RWPE2 (cell line): Measurements from ENCODE around the gene LMNB1.
A peak's percentile ranks its signal among the peaks of the same experiment; 100 is the strongest.

Experiments
- ATAC-seq: fragments of 200-7000 bp; cut with Tn5 transposase; 3 replicates; pipeline ENCODE4 v1.9.1; 2021; ENCODE audit warnings: low read depth
- DNase-seq: peaks from one replicate; pipeline ENCODE4 v3.0.0-alpha.2; 2020; ENCODE audit warnings: low spot score
- H3K27ac ChIP-seq: fragments of 450-650 bp; 2 replicates; pipeline ENCODE4 v1.5.1; 2017; ENCODE audit warnings: mild to moderate bottlenecking; ENCODE audit not compliant: poor library complexity, severe bottlenecking
- H3K27me3 ChIP-seq: fragments of 250-450 bp; sonication (Bioruptor Pico); 2 replicates; pipeline ENCODE4 v1.5.1; 2021; ENCODE audit warnings: mild to moderate bottlenecking, moderate library complexity; ENCODE audit not compliant: insufficient read depth, poor library complexity, severe bottlenecking
- H3K36me3 ChIP-seq: fragments of 250-450 bp; sonication (Bioruptor Pico); 2 replicates; pipeline ENCODE4 v1.5.1; 2020; ENCODE audit warnings: low read depth, mild to moderate bottlenecking, moderate library complexity
- H3K4me1 ChIP-seq: fragments of 250-450 bp; sonication (Bioruptor Pico); 2 replicates; pipeline ENCODE4 v1.5.1; 2021; ENCODE audit warnings: mild to moderate bottlenecking, moderate library complexity; ENCODE audit not compliant: insufficient read depth, poor library complexity, severe bottlenecking
- H3K4me3 ChIP-seq: fragments of 250-450 bp; sonication (Bioruptor Pico); 2 replicates; pipeline ENCODE4 v1.5.1; 2021; ENCODE audit warnings: mild to moderate bottlenecking, moderate library complexity; ENCODE audit not compliant: severe bottlenecking
- H3K9me3 ChIP-seq: fragments of 250-450 bp; sonication (Bioruptor Pico); 2 replicates; pipeline ENCODE4 v1.5.1; 2021; ENCODE audit warnings: mild to moderate bottlenecking, moderate library complexity; ENCODE audit not compliant: severe bottlenecking
- TF ChIP-seq, protein P1 (sequence below): fragments of 450-650 bp; IDR thresholded peaks from one replicate; pipeline ENCODE4 v1.5.1; 2017; ENCODE audit warnings: mild to moderate bottlenecking, moderate library complexity; ENCODE audit not compliant: poor library complexity, severe bottlenecking

Gene LMNB1

DNA sequence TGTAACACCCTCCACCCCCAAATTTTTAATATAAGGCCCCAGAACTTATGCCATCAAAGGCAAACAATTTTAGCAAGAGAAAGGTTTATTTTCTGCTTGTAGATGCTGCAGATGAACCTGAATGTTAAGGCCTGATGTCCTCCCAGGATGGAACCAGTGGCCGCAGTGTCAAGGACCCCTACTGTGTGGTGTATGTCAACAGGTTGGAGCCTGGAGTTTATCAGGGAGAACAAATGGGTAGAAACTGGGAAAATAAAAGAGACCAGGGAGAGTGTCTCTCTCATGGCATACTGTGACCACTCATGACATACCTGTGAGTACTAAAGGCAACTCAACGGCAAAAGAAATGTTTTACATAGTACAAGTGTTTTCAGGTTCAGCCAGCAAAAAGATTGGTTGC is 34.5 kb upstream of the LMNB1 start:
- H3K27ac ChIP-seq = no peak overlapping the region
- TF ChIP-seq, protein P1, sequence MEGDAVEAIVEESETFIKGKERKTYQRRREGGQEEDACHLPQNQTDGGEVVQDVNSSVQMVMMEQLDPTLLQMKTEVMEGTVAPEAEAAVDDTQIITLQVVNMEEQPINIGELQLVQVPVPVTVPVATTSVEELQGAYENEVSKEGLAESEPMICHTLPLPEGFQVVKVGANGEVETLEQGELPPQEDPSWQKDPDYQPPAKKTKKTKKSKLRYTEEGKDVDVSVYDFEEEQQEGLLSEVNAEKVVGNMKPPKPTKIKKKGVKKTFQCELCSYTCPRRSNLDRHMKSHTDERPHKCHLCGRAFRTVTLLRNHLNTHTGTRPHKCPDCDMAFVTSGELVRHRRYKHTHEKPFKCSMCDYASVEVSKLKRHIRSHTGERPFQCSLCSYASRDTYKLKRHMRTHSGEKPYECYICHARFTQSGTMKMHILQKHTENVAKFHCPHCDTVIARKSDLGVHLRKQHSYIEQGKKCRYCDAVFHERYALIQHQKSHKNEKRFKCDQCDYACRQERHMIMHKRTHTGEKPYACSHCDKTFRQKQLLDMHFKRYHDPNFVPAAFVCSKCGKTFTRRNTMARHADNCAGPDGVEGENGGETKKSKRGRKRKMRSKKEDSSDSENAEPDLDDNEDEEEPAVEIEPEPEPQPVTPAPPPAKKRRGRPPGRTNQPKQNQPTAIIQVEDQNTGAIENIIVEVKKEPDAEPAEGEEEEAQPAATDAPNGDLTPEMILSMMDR = no peak
- ATAC-seq (no peak), DNase-seq (no peak)
- no peaks in the 10 kb centered on the region for H3K36me3 ChIP-seq
- H3K4me3 ChIP-seq = no peak overlapping the region
- no peaks in the 10 kb centered on the region for H3K27me3 ChIP-seq
- H3K9me3 ChIP-seq = no peaks in the 10 kb centered on the region
- H3K4me1 ChIP-seq = no peaks in the 10 kb centered on the region

DNA sequence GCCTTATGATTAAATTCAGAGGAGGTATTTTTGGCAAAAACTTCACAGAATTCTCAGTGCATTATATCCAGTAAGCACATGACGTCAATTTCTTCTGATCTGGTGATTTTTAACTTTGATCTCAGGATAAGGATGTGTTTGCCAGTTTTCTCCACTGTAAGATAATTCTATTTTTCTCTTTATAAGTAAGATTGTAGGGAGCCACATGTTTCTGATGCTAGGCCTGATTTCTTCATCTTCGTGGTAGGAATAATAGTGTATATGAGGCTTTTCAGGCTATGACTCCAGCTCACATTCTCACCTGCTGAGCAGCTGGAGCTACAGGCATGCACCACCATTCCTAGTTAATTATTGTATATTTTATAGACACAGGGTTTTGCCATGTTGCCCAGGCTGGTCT is 32.1 kb upstream of the LMNB1 start:
- no peak for ATAC-seq
- H3K4me1 ChIP-seq = no peaks in the 10 kb centered on the region
- no peak for DNase-seq
- TF ChIP-seq, protein P1 = no peak
- H3K9me3 ChIP-seq = no peaks in the 10 kb centered on the region
- H3K27me3 ChIP-seq = no peaks in the 10 kb centered on the region
- H3K36me3 ChIP-seq = no peaks in the 10 kb centered on the region
- H3K4me3 ChIP-seq = no peak overlapping the region
- H3K27ac ChIP-seq = no peak overlapping the region

DNA sequence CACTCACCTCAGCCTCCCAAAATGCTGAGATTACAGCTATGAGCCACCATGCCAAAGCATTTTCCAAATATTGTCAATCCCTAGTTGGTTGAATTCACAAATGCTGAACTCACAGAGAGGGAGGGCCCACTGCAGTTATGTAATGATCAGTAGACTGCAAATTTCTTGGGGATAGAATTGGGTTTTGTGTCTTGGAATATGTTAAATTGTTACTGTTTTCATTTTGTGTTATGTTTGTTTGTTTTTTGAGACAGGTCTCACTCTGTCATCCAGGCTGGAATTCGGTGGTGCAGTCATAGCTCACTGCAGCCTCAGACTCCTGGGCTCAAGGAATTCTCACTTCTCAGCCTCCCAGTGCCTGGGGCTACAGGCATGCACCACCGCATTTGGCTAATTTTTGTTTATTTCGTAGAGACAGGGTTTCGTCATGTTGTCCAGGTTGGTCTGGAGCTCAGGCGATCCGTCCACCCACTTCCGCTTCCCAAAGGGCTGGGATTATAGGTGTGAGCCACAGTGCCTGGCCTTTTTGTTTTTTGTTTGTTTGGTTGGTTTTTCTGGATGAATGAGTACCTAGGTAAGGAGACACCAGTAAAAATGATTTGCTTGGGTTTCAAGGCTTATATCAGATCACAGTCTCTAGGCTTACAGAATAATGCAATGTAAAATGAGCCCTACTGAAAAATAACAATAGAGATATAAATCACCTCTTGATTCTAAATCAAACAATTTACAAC is 31.5 kb upstream of the LMNB1 start:
- H3K36me3 ChIP-seq = no peaks in the 10 kb centered on the region
- peak; percentile 27; the same call in 2 of the 3 replicates for ATAC-seq
- TF ChIP-seq, protein P1 = no peak
- H3K4me3 ChIP-seq = no peak overlapping the region
- no peaks in the 10 kb centered on the region for H3K9me3 ChIP-seq
- DNase-seq = no peak
- no peaks in the 10 kb centered on the region for H3K4me1 ChIP-seq
- no peaks in the 10 kb centered on the region for H3K27me3 ChIP-seq
- no peak overlapping the region for H3K27ac ChIP-seq

DNA sequence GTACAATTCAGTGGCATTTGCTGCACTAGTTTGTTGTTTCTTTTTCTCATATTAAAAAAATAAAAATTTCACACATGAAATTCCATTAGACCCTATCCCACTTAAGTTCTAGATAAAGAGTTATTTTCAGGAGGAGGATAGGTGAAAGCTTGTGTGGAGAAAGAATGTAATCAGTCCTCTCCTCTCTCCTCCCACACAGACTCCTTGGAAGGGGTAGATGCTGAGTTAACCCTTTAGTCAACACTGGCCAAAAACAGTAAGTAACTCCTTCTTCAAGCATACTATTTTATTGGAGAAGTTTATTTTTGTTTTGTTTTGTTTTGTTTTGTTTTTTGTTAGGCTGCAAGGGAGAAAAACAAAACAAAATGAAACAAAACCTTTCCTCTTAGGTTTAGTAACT is 30.6 kb upstream of the LMNB1 start:
- TF ChIP-seq, protein P1 = no peak
- Histone ChIP-seq H3K27ac (no peak overlapping the region), H3K36me3 (no peaks in the 10 kb centered on the region), H3K27me3 (no peaks in the 10 kb centered on the region), H3K4me3 (no peak overlapping the region), H3K9me3 (no peaks in the 10 kb centered on the region), H3K4me1 (no peaks in the 10 kb centered on the region)
- DNase-seq = no peak
- ATAC-seq = no peak

DNA sequence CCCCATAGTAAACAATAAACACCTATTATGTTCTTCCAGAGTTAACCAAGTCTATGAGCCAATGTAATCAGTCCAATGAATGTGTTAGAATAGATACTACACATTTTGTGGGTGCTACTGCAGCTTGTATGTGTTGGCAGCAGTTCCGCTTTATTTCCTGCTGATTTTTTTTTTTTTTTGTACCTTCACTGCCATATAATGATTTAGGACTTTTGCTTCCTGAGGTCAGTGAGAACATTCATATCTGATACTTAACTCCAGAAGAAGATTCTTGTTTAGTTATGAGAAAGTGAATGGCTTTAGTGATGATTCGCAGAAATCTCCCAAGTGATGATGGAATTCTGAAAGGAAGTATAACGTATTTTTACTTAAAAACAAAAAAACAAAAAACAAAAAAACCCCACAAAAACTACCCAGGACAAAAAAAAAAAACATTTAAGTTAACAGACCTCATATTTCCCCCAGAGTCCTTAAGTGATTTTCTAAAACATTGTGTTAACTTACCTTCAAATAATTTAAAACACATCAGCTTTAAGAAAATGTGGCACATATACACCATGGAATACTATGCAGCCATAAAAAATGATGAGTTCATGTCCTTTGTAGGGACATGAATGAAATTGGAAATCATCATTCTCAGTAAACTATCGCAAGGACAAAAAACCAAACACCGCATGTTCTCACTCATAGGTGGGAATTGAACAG is 24.7 kb upstream of the LMNB1 start:
- TF ChIP-seq, protein P1 = no peak
- no peak overlapping the region for H3K27ac ChIP-seq
- no peaks in the 10 kb centered on the region for H3K4me1 ChIP-seq
- no peaks in the 10 kb centered on the region for H3K27me3 ChIP-seq
- ATAC-seq (no peak), DNase-seq (no peak)
- no peaks in the 10 kb centered on the region for H3K9me3 ChIP-seq
- no peak overlapping the region for H3K4me3 ChIP-seq
- no peaks in the 10 kb centered on the region for H3K36me3 ChIP-seq
